Measurements from ENCODE around the gene SKIDA1. TPM values are rescaled to one million over a fixed set of nuclear protein-coding genes. Genes with fewer than 3 reads are reported as not detected.

Gene SKIDA1
- total RNA-seq, 1 experiment from 2014 or later, result 9.4 TPM

DNA sequence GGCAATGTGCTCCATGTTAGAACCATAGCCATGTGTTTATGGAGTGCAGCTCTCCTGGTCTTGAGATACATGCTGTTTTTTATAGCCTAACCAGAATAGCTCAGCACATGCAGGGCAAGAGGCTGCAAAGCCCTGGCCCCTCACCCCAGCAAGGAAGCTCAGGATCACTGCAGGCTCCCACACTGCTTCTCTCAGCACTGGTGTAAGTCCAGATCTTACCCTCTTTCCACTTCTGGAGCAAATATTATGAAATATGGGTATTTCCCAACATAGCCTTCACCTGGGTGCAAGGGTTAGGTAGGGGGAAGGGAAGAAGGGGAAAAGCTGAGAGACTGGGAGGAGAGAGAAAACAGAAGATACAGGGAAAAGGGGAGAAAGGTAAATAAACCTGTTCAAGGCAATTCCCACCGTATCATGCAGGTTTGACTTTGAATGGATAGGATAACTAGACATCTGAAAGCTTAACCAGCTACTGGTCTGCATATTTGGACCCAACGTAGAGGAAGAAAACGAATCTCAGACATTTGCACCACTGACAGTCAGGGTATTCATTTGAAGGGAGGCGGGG, 19.7 kb downstream of the SKIDA1 start:
- DNase-seq (ENCODE audit: low spot score), result no peak
- no peak overlapping the region for H3K27ac Mint-ChIP-seq
- H3K36me3 Mint-ChIP-seq, result no peaks in the 10 kb centered on the region
- ChIA-PET POLR2A (interaction anchor here (0.6 to 6.5 kb wide), 6 partner anchors 10 to 448 kb away, joined by 3 to 155 read pairs (median 4); partner anchors contain the start of gene SKIDA1), CTCF (interaction anchor here (2.3 to 6.3 kb wide), 3 partner anchors 9 to 20 kb away, joined by 7 to 84 read pairs (median 9); partner anchors contain the start of gene SKIDA1)
- no peak for ATAC-seq
- peak overlapping the region; percentile 76; the same call in 1 of the 2 replicates for H3K4me3 Mint-ChIP-seq
- H3K9me3 Mint-ChIP-seq, result no peaks in the 10 kb centered on the region
- H3K4me1 Mint-ChIP-seq, result peaks cover 82% of the 10 kb centered on the region
- TF ChIP-seq GABPB1 (CRISPR knock-in tag; IDR thresholded peaks at IDR 0.05) (peak; percentile 87), PRRX2 (CRISPR knock-in tag; IDR thresholded peaks at IDR 0.05) (no peak)
- peaks cover 24% of the 10 kb centered on the region for H3K27me3 Mint-ChIP-seq (ENCODE audit: low read depth)

DNA sequence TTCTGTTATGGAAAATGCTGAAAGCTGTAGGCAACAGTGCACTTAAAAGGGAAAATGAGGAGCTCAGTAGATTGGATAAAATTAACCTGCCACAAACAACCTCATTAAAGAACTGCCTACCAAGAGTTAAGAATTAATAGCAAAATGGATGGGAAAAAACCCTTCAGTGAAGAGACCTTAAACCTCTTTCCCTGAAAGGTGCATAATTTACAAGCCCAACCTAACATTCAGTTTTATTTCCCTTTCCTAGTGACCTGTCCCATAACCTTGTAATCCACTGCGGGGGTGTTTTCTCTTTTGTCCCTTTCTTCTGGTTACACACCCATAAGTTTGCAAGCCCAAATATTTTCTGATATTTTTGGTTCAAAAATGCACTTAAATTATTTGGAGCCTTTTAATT, 21.9 kb downstream of the SKIDA1 start:
- Mint-ChIP-seq H3K9me3 (no peaks in the 10 kb centered on the region), H3K4me1 (peaks cover 88% of the 10 kb centered on the region), H3K36me3 (no peaks in the 10 kb centered on the region), H3K27me3 (ENCODE audit: low read depth) (peaks cover 40% of the 10 kb centered on the region), H3K4me3 (no peak overlapping the region), H3K27ac (no peak overlapping the region)
- TF ChIP-seq, protein P1, sequence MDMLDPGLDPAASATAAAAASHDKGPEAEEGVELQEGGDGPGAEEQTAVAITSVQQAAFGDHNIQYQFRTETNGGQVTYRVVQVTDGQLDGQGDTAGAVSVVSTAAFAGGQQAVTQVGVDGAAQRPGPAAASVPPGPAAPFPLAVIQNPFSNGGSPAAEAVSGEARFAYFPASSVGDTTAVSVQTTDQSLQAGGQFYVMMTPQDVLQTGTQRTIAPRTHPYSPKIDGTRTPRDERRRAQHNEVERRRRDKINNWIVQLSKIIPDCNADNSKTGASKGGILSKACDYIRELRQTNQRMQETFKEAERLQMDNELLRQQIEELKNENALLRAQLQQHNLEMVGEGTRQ (CRISPR knock-in tag; IDR thresholded peaks at IDR 0.05), result no peak
- no peak for TF ChIP-seq ZNF396 (CRISPR knock-in tag; IDR thresholded peaks at IDR 0.05; ENCODE audit: borderline replicate concordance)
- POLR2A ChIA-PET, result interaction anchor here (1.5 kb wide), 1 partner anchor 13 kb away, joined by 7 read pairs; no protein-coding TSS in a partner anchor
- ATAC-seq, result no peak
- CTCF ChIA-PET, result interaction anchor here (1.4 kb wide), 1 partner anchor 9 kb away, joined by 3 read pairs; no protein-coding TSS in a partner anchor
- no peak for DNase-seq (ENCODE audit: low spot score)

DNA sequence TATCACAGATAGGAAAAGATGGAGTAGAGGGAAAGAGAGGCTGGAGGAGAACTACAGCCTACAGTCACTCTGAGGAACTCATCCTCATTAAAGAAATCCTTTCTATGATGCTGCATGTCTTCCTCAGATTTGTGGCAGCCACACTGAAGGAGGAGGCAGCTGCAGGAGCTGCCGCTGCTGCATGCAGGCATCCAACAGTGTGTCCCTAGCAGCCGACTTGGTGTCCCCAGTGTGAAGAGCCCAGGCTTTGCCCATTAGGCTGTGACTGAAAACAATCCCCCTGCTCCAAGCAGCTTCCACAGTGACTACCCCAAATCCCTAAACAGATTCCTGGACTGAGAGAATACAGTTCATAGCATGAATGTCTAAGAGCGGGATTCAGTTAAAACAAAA, 23.1 kb downstream of the SKIDA1 start:
- no peak overlapping the region for H3K4me3 Mint-ChIP-seq
- H3K27me3 Mint-ChIP-seq (ENCODE audit: low read depth), result peaks cover 48% of the 10 kb centered on the region
- CTCF ChIA-PET, result interaction anchor here (1.0 to 1.4 kb wide), 2 partner anchors 8 to 230 kb away, joined by 3 to 4 read pairs; no protein-coding TSS in a partner anchor
- H3K36me3 Mint-ChIP-seq, result no peaks in the 10 kb centered on the region
- no peak for DNase-seq (ENCODE audit: low spot score)
- H3K9me3 Mint-ChIP-seq, result no peaks in the 10 kb centered on the region
- no peak overlapping the region for H3K27ac Mint-ChIP-seq
- 0 out of 2 replicates have a peak, but pooled peaks have one; percentile 1 for ATAC-seq
- POLR2A ChIA-PET, result interaction anchor here (1.5 kb wide), 1 partner anchor 14 kb away, joined by 7 read pairs; no protein-coding TSS in a partner anchor
- H3K4me1 Mint-ChIP-seq, result peaks cover 88% of the 10 kb centered on the region
- TF ChIP-seq HMGA2 (CRISPR knock-in tag; IDR thresholded peaks at IDR 0.05) (no peak), MYBL2 (CRISPR knock-in tag; IDR thresholded peaks at IDR 0.05) (no peak), SMAD4 (CRISPR knock-in tag; IDR thresholded peaks at IDR 0.05) (no peak), PRRX2 (CRISPR knock-in tag; IDR thresholded peaks at IDR 0.05) (no peak), ZNF671 (CRISPR knock-in tag; IDR thresholded peaks at IDR 0.05) (no peak), IRF2 (CRISPR knock-in tag; IDR thresholded peaks at IDR 0.05; ENCODE audit: borderline replicate concordance, low read depth) (no peak), TEAD4 (CRISPR knock-in tag; IDR thresholded peaks at IDR 0.05) (no peak), TEAD1 (CRISPR knock-in tag; IDR thresholded peaks at IDR 0.05) (no peak)
- TF ChIP-seq, protein P2, sequence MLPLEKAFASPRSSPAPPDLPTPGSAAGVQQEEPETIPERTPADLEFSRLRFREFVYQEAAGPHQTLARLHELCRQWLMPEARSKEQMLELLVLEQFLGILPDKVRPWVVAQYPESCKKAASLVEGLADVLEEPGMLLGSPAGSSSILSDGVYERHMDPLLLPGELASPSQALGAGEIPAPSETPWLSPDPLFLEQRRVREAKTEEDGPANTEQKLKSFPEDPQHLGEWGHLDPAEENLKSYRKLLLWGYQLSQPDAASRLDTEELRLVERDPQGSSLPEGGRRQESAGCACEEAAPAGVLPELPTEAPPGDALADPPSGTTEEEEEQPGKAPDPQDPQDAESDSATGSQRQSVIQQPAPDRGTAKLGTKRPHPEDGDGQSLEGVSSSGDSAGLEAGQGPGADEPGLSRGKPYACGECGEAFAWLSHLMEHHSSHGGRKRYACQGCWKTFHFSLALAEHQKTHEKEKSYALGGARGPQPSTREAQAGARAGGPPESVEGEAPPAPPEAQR (CRISPR knock-in tag; IDR thresholded peaks at IDR 0.05), result no peak
- TF ChIP-seq, protein P3, sequence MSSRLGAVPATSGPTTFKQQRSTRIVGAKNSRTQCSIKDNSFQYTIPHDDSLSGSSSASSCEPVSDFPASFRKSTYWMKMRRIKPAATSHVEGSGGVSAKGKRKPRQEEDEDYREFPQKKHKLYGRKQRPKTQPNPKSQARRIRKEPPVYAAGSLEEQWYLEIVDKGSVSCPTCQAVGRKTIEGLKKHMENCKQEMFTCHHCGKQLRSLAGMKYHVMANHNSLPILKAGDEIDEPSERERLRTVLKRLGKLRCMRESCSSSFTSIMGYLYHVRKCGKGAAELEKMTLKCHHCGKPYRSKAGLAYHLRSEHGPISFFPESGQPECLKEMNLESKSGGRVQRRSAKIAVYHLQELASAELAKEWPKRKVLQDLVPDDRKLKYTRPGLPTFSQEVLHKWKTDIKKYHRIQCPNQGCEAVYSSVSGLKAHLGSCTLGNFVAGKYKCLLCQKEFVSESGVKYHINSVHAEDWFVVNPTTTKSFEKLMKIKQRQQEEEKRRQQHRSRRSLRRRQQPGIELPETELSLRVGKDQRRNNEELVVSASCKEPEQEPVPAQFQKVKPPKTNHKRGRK (CRISPR knock-in tag; IDR thresholded peaks at IDR 0.05; ENCODE audit: borderline replicate concordance), result no peak
- TF ChIP-seq, protein P4, sequence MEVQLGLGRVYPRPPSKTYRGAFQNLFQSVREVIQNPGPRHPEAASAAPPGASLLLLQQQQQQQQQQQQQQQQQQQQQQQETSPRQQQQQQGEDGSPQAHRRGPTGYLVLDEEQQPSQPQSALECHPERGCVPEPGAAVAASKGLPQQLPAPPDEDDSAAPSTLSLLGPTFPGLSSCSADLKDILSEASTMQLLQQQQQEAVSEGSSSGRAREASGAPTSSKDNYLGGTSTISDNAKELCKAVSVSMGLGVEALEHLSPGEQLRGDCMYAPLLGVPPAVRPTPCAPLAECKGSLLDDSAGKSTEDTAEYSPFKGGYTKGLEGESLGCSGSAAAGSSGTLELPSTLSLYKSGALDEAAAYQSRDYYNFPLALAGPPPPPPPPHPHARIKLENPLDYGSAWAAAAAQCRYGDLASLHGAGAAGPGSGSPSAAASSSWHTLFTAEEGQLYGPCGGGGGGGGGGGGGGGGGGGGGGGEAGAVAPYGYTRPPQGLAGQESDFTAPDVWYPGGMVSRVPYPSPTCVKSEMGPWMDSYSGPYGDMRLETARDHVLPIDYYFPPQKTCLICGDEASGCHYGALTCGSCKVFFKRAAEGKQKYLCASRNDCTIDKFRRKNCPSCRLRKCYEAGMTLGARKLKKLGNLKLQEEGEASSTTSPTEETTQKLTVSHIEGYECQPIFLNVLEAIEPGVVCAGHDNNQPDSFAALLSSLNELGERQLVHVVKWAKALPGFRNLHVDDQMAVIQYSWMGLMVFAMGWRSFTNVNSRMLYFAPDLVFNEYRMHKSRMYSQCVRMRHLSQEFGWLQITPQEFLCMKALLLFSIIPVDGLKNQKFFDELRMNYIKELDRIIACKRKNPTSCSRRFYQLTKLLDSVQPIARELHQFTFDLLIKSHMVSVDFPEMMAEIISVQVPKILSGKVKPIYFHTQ (CRISPR knock-in tag; IDR thresholded peaks at IDR 0.05), result no peak
